Neural progenitor cell (in vitro differentiated cells): ENCODE measurements around the gene CACNA2D4. TPM values are rescaled to one million over a fixed set of nuclear protein-coding genes. Genes with fewer than 3 reads are reported as not detected.

Experiments used
- DNase-seq: peaks from one replicate; pipeline ENCODE4 v3.0.0-alpha.2; 2016; ENCODE audit warnings: low spot score
- H2AFZ ChIP-seq: fragments of 200-600 bp; sonication (generic); replicated peaks from 2 replicates; pipeline ENCODE4 v1.6.1; 2016; ENCODE audit warnings: antibody characterized with exemption
- H3F3A ChIP-seq: fragments of 200-600 bp; sonication (generic); 2 replicates; pipeline ENCODE4 v1.6.1; 2016; ENCODE audit warnings: antibody characterized with exemption, low read depth
- H3K27ac ChIP-seq: fragments of 200-600 bp; sonication (generic); 2 replicates; pipeline ENCODE4 v1.5.1; 2016; ENCODE audit warnings: mild to moderate bottlenecking
- H3K27me3 ChIP-seq: fragments of 200-600 bp; sonication (generic); 2 replicates; pipeline ENCODE4 v1.6.1; 2016; ENCODE audit warnings: mild to moderate bottlenecking, moderate library complexity
- H3K36me3 ChIP-seq: fragments of 200-600 bp; sonication (generic); 2 replicates; pipeline ENCODE4 v1.5.1; 2016
- H3K4me1 ChIP-seq: fragments of 200-600 bp; sonication (generic); 2 replicates; pipeline ENCODE4 v1.6.1; 2016; ENCODE audit warnings: mixed run types
- H3K4me2 ChIP-seq: fragments of 200-600 bp; sonication (generic); 2 replicates; pipeline ENCODE4 v1.6.1; 2016
- H3K4me3 ChIP-seq: fragments of 200-600 bp; sonication (generic); 2 replicates; pipeline ENCODE4 v1.5.1; 2016
- H3K79me2 ChIP-seq: fragments of 200-600 bp; sonication (generic); 2 replicates; pipeline ENCODE4 v1.6.1; 2016; ENCODE audit warnings: low read depth
- H3K9ac ChIP-seq: fragments of 200-600 bp; sonication (generic); 2 replicates; pipeline ENCODE4 v1.6.1; 2016
- H3K9me3 ChIP-seq: fragments of 200-600 bp; sonication (generic); 2 replicates; pipeline ENCODE4 v1.5.1; 2016; ENCODE audit warnings: low read depth
- H4K20me1 ChIP-seq: fragments of 200-600 bp; sonication (generic); 2 replicates; pipeline ENCODE4 v1.6.1; 2016; ENCODE audit warnings: low read depth
- H3K27ac Mint-ChIP-seq: 3 replicates; pipeline ENCODE4 v1.8.0; 2021; ENCODE audit warnings: mixed read lengths
- H3K27me3 Mint-ChIP-seq: 2 replicates; pipeline ENCODE4 v1.8.0; 2022; ENCODE audit warnings: low read depth, mild to moderate bottlenecking, inconsistent platforms, moderate library complexity, mixed read lengths; ENCODE audit not compliant: insufficient read depth
- H3K36me3 Mint-ChIP-seq: 3 replicates; pipeline ENCODE4 v1.8.0; 2021; ENCODE audit warnings: mixed read lengths
- H3K4me1 Mint-ChIP-seq: 3 replicates; pipeline ENCODE4 v1.8.0; 2021; ENCODE audit warnings: mixed read lengths
- H3K4me3 Mint-ChIP-seq: 3 replicates; pipeline ENCODE4 v1.8.0; 2021; ENCODE audit warnings: mild to moderate bottlenecking, moderate library complexity, mixed read lengths
- H3K9me3 Mint-ChIP-seq: 3 replicates; pipeline ENCODE4 v1.8.0; 2020; ENCODE audit warnings: mixed read lengths
- EZH2 ChIP-seq: fragments of 200-600 bp; sonication (generic); IDR thresholded peaks from 2 replicates; pipeline ENCODE4 v1.6.1; 2017; ENCODE audit warnings: antibody characterized with exemption, mild to moderate bottlenecking, moderate library complexity
- EZH2phosphoT487 ChIP-seq: fragments of 200-600 bp; sonication (generic); IDR thresholded peaks from 2 replicates; pipeline ENCODE4 v1.6.1; 2017; ENCODE audit warnings: antibody characterized with exemption
- total RNA-seq: library from RNA; depleted of rRNA; stranded (reverse); fragments of >200 nt; gene quantifications from 2 replicates; pipeline ENCODE4 v1.2.3, GENCODE V29; 2015; ENCODE audit warnings: low replicate concordance
- TF ChIP-seq, protein P1 (sequence below): fragments of 200-600 bp; sonication (generic); IDR thresholded peaks from 2 replicates; pipeline ENCODE4 v1.5.1; 2017; ENCODE audit warnings: antibody characterized with exemption, mild to moderate bottlenecking

The CACNA2D4 gene
- total RNA-seq, 1 donor from 2014 or later, result 3.0 TPM

DNA sequence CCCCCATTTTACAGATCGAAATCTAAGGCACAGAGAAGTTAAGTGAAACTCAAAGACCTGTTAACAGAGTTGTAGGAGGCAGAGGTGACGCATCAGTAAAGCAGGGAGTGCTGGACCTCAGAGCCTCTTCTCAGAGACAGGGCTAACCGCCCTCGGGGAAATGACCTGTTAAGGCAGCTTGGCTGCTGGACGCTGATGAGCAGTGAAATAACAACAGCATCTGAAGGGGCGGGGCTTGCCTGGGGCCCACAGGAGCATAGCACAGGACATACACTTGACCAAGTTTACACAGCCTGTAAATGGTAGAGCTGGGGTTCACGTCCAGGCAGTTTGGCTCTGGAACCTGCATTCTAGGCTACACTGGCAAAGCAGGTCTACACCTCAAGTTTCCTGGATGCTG, 58.8 kb downstream of the CACNA2D4 start:
- no peak for TF ChIP-seq EZH2phosphoT487
- Histone ChIP-seq H3K9me3 (no peaks in the 10 kb centered on the region), H2AFZ (no peak overlapping the region), H3K79me2 (no peaks in the 10 kb centered on the region), H3K27me3 (no peaks in the 10 kb centered on the region), H3K4me2 (no peak overlapping the region), H3F3A (no peaks in the 10 kb centered on the region), H3K4me1 (no peaks in the 10 kb centered on the region), H3K9ac (no peak overlapping the region), H4K20me1 (no peaks in the 10 kb centered on the region), H3K36me3 (no peaks in the 10 kb centered on the region), H3K27ac (no peak overlapping the region), H3K4me3 (no peak overlapping the region)
- Mint-ChIP-seq H3K27ac (no peak overlapping the region), H3K36me3 (no peaks in the 10 kb centered on the region), H3K27me3 (peaks cover 9% of the 10 kb centered on the region), H3K4me3 (no peak overlapping the region), H3K9me3 (no peaks in the 10 kb centered on the region), H3K4me1 (peaks cover 2% of the 10 kb centered on the region)
- DNase-seq, result no peak

DNA sequence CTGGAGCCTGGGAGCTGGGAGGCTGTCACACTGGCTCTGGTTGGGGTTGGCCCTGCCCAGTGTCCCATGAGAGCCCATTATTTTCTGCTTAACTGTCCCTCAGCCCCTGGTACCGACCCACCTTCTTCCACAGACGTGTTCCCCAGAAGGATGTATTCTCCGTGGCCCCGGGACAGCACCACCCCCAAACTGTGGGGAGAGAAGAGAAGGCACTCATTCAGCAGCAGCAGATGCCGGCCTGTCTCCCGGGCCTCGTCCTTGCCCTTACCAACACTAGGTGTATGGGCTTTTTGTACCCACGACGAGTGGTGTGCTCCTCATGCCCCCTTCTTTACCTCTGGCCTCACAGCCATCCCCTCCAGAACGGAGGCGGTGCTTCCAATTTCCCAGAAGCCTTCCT, 60.0 kb downstream of the CACNA2D4 start:
- H2AFZ ChIP-seq, result no peak overlapping the region
- Mint-ChIP-seq H3K4me1 (peaks cover 2% of the 10 kb centered on the region), H3K36me3 (no peaks in the 10 kb centered on the region), H3K27ac (no peak overlapping the region), H3K4me3 (no peak overlapping the region), H3K9me3 (no peaks in the 10 kb centered on the region), H3K27me3 (peaks cover 8% of the 10 kb centered on the region)
- no peak for DNase-seq
- H3K4me3 ChIP-seq, result no peak overlapping the region
- H3K79me2 ChIP-seq, result no peaks in the 10 kb centered on the region
- no peaks in the 10 kb centered on the region for H3F3A ChIP-seq
- no peak overlapping the region for H3K9ac ChIP-seq
- H4K20me1 ChIP-seq, result no peaks in the 10 kb centered on the region
- H3K27ac ChIP-seq, result no peak overlapping the region
- H3K4me2 ChIP-seq, result no peak overlapping the region
- no peaks in the 10 kb centered on the region for H3K27me3 ChIP-seq
- H3K9me3 ChIP-seq, result no peaks in the 10 kb centered on the region
- TF ChIP-seq, protein P1, sequence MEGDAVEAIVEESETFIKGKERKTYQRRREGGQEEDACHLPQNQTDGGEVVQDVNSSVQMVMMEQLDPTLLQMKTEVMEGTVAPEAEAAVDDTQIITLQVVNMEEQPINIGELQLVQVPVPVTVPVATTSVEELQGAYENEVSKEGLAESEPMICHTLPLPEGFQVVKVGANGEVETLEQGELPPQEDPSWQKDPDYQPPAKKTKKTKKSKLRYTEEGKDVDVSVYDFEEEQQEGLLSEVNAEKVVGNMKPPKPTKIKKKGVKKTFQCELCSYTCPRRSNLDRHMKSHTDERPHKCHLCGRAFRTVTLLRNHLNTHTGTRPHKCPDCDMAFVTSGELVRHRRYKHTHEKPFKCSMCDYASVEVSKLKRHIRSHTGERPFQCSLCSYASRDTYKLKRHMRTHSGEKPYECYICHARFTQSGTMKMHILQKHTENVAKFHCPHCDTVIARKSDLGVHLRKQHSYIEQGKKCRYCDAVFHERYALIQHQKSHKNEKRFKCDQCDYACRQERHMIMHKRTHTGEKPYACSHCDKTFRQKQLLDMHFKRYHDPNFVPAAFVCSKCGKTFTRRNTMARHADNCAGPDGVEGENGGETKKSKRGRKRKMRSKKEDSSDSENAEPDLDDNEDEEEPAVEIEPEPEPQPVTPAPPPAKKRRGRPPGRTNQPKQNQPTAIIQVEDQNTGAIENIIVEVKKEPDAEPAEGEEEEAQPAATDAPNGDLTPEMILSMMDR, result no peak
- TF ChIP-seq EZH2phosphoT487 (no peak), EZH2 (no peak)
- no peaks in the 10 kb centered on the region for H3K36me3 ChIP-seq
- no peaks in the 10 kb centered on the region for H3K4me1 ChIP-seq

DNA sequence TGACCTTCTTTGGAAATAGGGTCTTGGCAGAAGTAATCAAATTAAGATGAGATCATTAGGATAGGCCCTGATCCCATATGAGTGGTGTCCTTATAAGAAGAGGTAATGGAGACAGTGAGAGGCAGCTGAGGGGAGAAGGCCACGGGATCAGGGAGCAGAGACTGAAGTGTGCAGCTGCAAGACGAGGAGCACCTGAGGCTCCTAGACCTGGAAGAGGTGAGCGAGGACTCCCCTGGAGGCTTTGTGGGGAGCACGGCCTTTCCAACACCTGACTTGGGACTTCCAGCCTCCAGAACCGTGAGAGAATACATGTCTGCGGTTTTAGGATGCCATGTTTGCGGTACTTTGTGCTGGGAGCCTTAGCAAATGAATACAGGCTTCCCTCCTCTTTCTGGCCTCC, 60.6 kb downstream of the CACNA2D4 start:
- no peaks in the 10 kb centered on the region for H4K20me1 ChIP-seq
- no peak overlapping the region for H3K27ac ChIP-seq
- H3K9ac ChIP-seq, result no peak overlapping the region
- Mint-ChIP-seq H3K4me3 (no peak overlapping the region), H3K27ac (peak overlapping the region; percentile 52), H3K4me1 (peaks cover 2% of the 10 kb centered on the region), H3K27me3 (peaks cover 8% of the 10 kb centered on the region), H3K9me3 (no peaks in the 10 kb centered on the region), H3K36me3 (no peaks in the 10 kb centered on the region)
- H3K4me2 ChIP-seq, result no peak overlapping the region
- no peaks in the 10 kb centered on the region for H3F3A ChIP-seq
- H3K79me2 ChIP-seq, result no peaks in the 10 kb centered on the region
- H3K27me3 ChIP-seq, result no peaks in the 10 kb centered on the region
- no peaks in the 10 kb centered on the region for H3K9me3 ChIP-seq
- H3K36me3 ChIP-seq, result no peaks in the 10 kb centered on the region
- TF ChIP-seq EZH2phosphoT487 (no peak), EZH2 (no peak)
- TF ChIP-seq, protein P1, result no peak
- H3K4me1 ChIP-seq, result no peaks in the 10 kb centered on the region
- no peak overlapping the region for H3K4me3 ChIP-seq
- H2AFZ ChIP-seq, result no peak overlapping the region
- DNase-seq, result no peak

DNA sequence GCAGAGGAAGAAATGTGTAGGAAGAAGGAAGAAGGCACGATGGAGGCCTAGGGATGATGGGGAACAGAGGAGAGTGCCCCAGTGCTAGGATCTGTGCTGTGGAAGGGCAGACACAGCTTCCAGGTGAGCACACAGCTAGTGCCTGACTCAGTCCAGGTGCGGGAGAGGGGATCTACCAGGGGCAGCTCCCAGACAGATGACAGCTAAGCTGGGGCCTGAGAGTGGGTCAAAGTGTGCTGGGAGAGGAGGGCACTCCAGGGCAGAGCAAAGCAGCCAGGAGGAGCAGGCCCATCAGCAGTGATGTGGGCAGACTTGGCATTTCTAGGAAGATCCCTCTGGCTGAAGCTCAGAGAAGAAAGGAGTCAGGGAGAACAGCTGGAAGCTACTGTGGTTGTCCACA, 61.4 kb downstream of the CACNA2D4 start:
- Histone ChIP-seq H4K20me1 (no peaks in the 10 kb centered on the region), H3K4me1 (no peaks in the 10 kb centered on the region), H2AFZ (no peak overlapping the region), H3K27ac (no peak overlapping the region), H3K4me3 (no peak overlapping the region), H3K36me3 (no peaks in the 10 kb centered on the region), H3K27me3 (no peaks in the 10 kb centered on the region), H3K9me3 (no peaks in the 10 kb centered on the region), H3K4me2 (no peak overlapping the region), H3F3A (no peaks in the 10 kb centered on the region), H3K9ac (no peak overlapping the region), H3K79me2 (no peaks in the 10 kb centered on the region)
- no peak overlapping the region for H3K27ac Mint-ChIP-seq
- H3K27me3 Mint-ChIP-seq, result peaks cover 8% of the 10 kb centered on the region
- H3K9me3 Mint-ChIP-seq, result no peaks in the 10 kb centered on the region
- no peak for DNase-seq
- no peak overlapping the region for H3K4me3 Mint-ChIP-seq
- TF ChIP-seq EZH2 (no peak), EZH2phosphoT487 (no peak)
- TF ChIP-seq, protein P1, result no peak
- H3K4me1 Mint-ChIP-seq, result no peaks in the 10 kb centered on the region
- no peaks in the 10 kb centered on the region for H3K36me3 Mint-ChIP-seq
